ENCODE results near the gene CFL1. TPM values are rescaled to one million over a fixed set of nuclear protein-coding genes. Genes with fewer than 3 reads are reported as not detected.
A peak's percentile ranks its signal among the peaks of the same experiment; 100 is the strongest.

CFL1 gene
- total RNA-seq, 1 donor from 2014 or later: 947 TPM

- peaks cover 33% of the 10 kb centered on the region for H3K27me3 Mint-ChIP-seq
- H3K9me3 Mint-ChIP-seq: no peaks in the 10 kb centered on the region
- H3K36me3 Mint-ChIP-seq: no peaks in the 10 kb centered on the region
- no peak for DNase-seq (ENCODE audit: extremely low spot score, unreplicated experiment)
- H3K4me3 Mint-ChIP-seq: peak overlapping the region; percentile 77
- peaks cover 31% of the 10 kb centered on the region for H3K4me1 Mint-ChIP-seq (ENCODE audit: unreplicated experiment)
- TF ChIP-seq CTCF (conservative IDR thresholded peaks at IDR 0.05): peak; percentile 9
- peak overlapping the region; percentile 64 for H3K27ac Mint-ChIP-seq
Observed at GRCh38 chr11:65891219-65892136, 33.5 kb upstream of the CFL1 start.

GRCh38 chr11:65890324-65891218 is 32.6 kb upstream of the CFL1 start, which contains the start of gene CCDC85B:
CCDC85B (plus strand) TSS chr11:65890673; CDS start chr11:65890784, 111 bp downstream.
- Mint-ChIP-seq H3K27ac (peak within 1 kb of the TSS; percentile 83), H3K27me3 (peaks cover 24% of the 10 kb centered on the region), H3K4me3 (peak within 1 kb of the TSS; percentile 98), H3K9me3 (no peaks in the 10 kb centered on the region), H3K36me3 (no peaks in the 10 kb centered on the region), H3K4me1 (ENCODE audit: unreplicated experiment) (peaks cover 33% of the 10 kb centered on the region)
- peak; percentile 97 for DNase-seq (ENCODE audit: extremely low spot score, unreplicated experiment)
- peak; percentile 52 for TF ChIP-seq CTCF (conservative IDR thresholded peaks at IDR 0.05)

GRCh38 chr11:65888163-65888814 is 30.3 kb upstream of the CFL1 start, which contains the start of gene FIBP:
FIBP (minus strand) TSS chr11:65888471; CDS start chr11:65888418, 53 bp downstream.
- peaks cover 38% of the 10 kb centered on the region for H3K4me1 Mint-ChIP-seq (ENCODE audit: unreplicated experiment)
- H3K27me3 Mint-ChIP-seq: peaks cover 15% of the 10 kb centered on the region
- TF ChIP-seq CTCF (conservative IDR thresholded peaks at IDR 0.05): peak; percentile 81
- H3K4me3 Mint-ChIP-seq: peak within 1 kb of the TSS; percentile 98
- H3K9me3 Mint-ChIP-seq: no peaks in the 10 kb centered on the region
- DNase-seq (ENCODE audit: extremely low spot score, unreplicated experiment): peak; percentile 97
- H3K36me3 Mint-ChIP-seq: peaks cover 5% of the 10 kb centered on the region
- H3K27ac Mint-ChIP-seq: peak within 1 kb of the TSS; percentile 83

- Mint-ChIP-seq H3K9me3 (no peaks in the 10 kb centered on the region), H3K4me3 (peak overlapping the region; percentile 98), H3K4me1 (ENCODE audit: unreplicated experiment) (peaks cover 37% of the 10 kb centered on the region), H3K27me3 (peaks cover 15% of the 10 kb centered on the region), H3K27ac (peak overlapping the region; percentile 83), H3K36me3 (peaks cover 5% of the 10 kb centered on the region)
- no peak for TF ChIP-seq CTCF (conservative IDR thresholded peaks at IDR 0.05)
- DNase-seq (ENCODE audit: extremely low spot score, unreplicated experiment): no peak
Observed at GRCh38 chr11:65887723-65888162, 29.8 kb upstream of the CFL1 start.
